K562 (cell line): ENCODE results near the gene LHPP. TPM values are rescaled to one million over a fixed set of nuclear protein-coding genes. Genes with fewer than 3 reads are reported as not detected.
A peak's percentile ranks its signal among the peaks of the same experiment; 100 is the strongest.

Source experiments
- BRD9 ChIP-seq: fragments of 450-650 bp; IDR thresholded peaks from 2 replicates; pipeline ENCODE4 v1.6.1; 2018; ENCODE audit warnings: low read depth; ENCODE audit not compliant: partially characterized antibody
- ELF2 ChIP-seq: fragments of 250-450 bp; sonication (Bioruptor Pico); IDR thresholded peaks from 2 replicates; pipeline ENCODE4 v1.5.0; 2021; ENCODE audit warnings: mild to moderate bottlenecking
- ELF4 ChIP-seq: fragments of 450-650 bp; formaldehyde crosslinking; IDR thresholded peaks from 2 replicates; pipeline ENCODE4 v1.4.0; 2022; ENCODE audit warnings: missing genetic modification characterization
- ESRRB ChIP-seq: fragments of 250-450 bp; sonication (Bioruptor Pico); IDR thresholded peaks from 2 replicates; pipeline ENCODE4 v1.5.0; 2020; ENCODE audit warnings: mild to moderate bottlenecking, moderate library complexity, borderline replicate concordance
- GATAD2B ChIP-seq: fragments of 450-650 bp; IDR thresholded peaks from 2 replicates; pipeline ENCODE4 v1.6.1; 2017; ENCODE audit warnings: mild to moderate bottlenecking, borderline replicate concordance
- HOXB6 ChIP-seq: fragments of 250-450 bp; sonication (Bioruptor Pico); IDR thresholded peaks from 2 replicates; pipeline ENCODE4 v1.5.1; 2022; ENCODE audit warnings: mild to moderate bottlenecking, borderline replicate concordance
- JUNB ChIP-seq: fragments of 450-650 bp; formaldehyde crosslinking; conservative IDR thresholded peaks from 2 replicates; pipeline ENCODE4 v1.4.0; 2020; ENCODE audit warnings: mild to moderate bottlenecking
- MECOM ChIP-seq: fragments of 250-450 bp; sonication (Bioruptor Pico); IDR thresholded peaks from 2 replicates; pipeline ENCODE4 v1.8.0; 2022; ENCODE audit warnings: inconsistent platforms
- NBN ChIP-seq: fragments of 450-650 bp; IDR thresholded peaks from 2 replicates; pipeline ENCODE4 v1.6.1; 2016; ENCODE audit warnings: low read depth, mild to moderate bottlenecking
- NFE2L1 ChIP-seq: fragments of 450-650 bp; IDR thresholded peaks from 2 replicates; pipeline ENCODE4 v1.6.1; 2016; ENCODE audit warnings: missing genetic modification characterization, low read depth, mild to moderate bottlenecking, missing compliant biosample characterization, moderate library complexity, borderline replicate concordance
- NRF1 ChIP-seq, 2 experiments: fragments of 450-650 bp; IDR thresholded peaks in 1 of 2; conservative IDR thresholded peaks in 1 of 2; 2 replicates each; pipeline ENCODE4 v1.6.1; 2014; ENCODE audit warnings: mild to moderate bottlenecking in 2 of 2
- ZBTB34 ChIP-seq: fragments of 250-450 bp; sonication (Bioruptor Pico); IDR thresholded peaks from 2 replicates; pipeline ENCODE4 v1.8.0; 2021; ENCODE audit warnings: mild to moderate bottlenecking, moderate library complexity
- ZNF134 ChIP-seq: fragments of 250-450 bp; sonication (Bioruptor Pico); conservative IDR thresholded peaks from 2 replicates; pipeline ENCODE4 v1.4.0; 2020
- ZNF584 ChIP-seq: fragments of 200-800 bp; sonication (Bioruptor generic); IDR thresholded peaks from 2 replicates; pipeline ENCODE4 v1.6.1; 2016; ENCODE audit warnings: low read depth, mild to moderate bottlenecking, missing genetic modification characterization, missing compliant biosample characterization
- ZNF592 ChIP-seq: fragments of 450-650 bp; IDR thresholded peaks from 2 replicates; pipeline ENCODE4 v1.6.1; 2017; ENCODE audit warnings: antibody characterized with exemption, mild to moderate bottlenecking
- polyA plus RNA-seq, 8 experiments: library from polyadenylated mRNA; depleted of rRNA in 4 of 8; stranded (reverse) in 5 of 8; unstranded in 3 of 8; fragments of >200 nt; fragmentation: Nextera tagmentation in 2 of 8; fragmentation: Illumina TruSeq in 1 of 8; extraction: Ambion mirVana in 2 of 8; extraction: Trizol in 1 of 8; gene quantifications; 2 replicates each; pipeline versions ENCODE4 v1.2.1 to v1.2.3, GENCODE V29; 2011 to 2014; ENCODE audit warnings: inconsistent platforms in 1 of 8, missing spikeins in 1 of 8
- total RNA-seq, 7 experiments: library from RNA; depleted of rRNA in 6 of 7; stranded (reverse); fragments of >200 nt in 6 of 7; fragmentation: Illumina TruSeq in 2 of 7; extraction: Trizol in 2 of 7; gene quantifications; 2 replicates each; pipeline versions ENCODE4 v1.2.1 to v1.2.3, GENCODE V29; 2011 to 2021; ENCODE audit warnings: low replicate concordance in 1 of 7
- TF ChIP-seq, protein P1 (sequence below): fragments of 450-650 bp; IDR thresholded peaks from 2 replicates; pipeline ENCODE4 v1.6.1; 2017; ENCODE audit warnings: mild to moderate bottlenecking, moderate library complexity
- TF ChIP-seq, protein P2 (sequence below): sonication (generic); formaldehyde crosslinking; IDR thresholded peaks from 2 replicates; pipeline ENCODE4 v1.8.1; 2023; ENCODE audit warnings: mild to moderate bottlenecking, missing genetic modification reagents
- TF ChIP-seq, protein P3 (sequence below), 3 experiments: IDR thresholded peaks in 2 of 3; conservative IDR thresholded peaks in 1 of 3; 2 replicates each; pipeline ENCODE4 v1.5.1; 2011 to 2012; ENCODE audit warnings: low read length in 3 of 3, mild to moderate bottlenecking in 3 of 3, control low read depth in 2 of 3, improper control_type of control experiment in 1 of 3, inconsistent platforms in 1 of 3, low read depth in 1 of 3, mixed read lengths in 1 of 3, moderate library complexity in 1 of 3; ENCODE audit not compliant: insufficient read depth in 2 of 3

Gene LHPP
- total and polyA plus RNA-seq, 9 of the 15 experiments (the other 6 are each of a cell fraction or from before 2014, with no cell fraction given) = 0.34 to 7.4 (median 3.0) TPM

- TF ChIP-seq ZBTB34 (no peak), MECOM (CRISPR knock-in tag) (peak; percentile 54; the same call in 1 of the 2 replicates), ELF4 (no peak), ZNF592 (no peak), ELF2 (no peak), BRD9 (no peak), ZNF134 (peak; percentile 55; the same call in 1 of the 2 replicates), NRF1 (conservative IDR thresholded peaks at IDR 0.05 in 1 of 2, IDR thresholded peaks at IDR 0.05 in 1 of 2) (no peak; a peak in 1 of 4 replicates), ZNF584 (no peak), NFE2L1 (tag) (no peak), GATAD2B (no peak), ESRRB (CRISPR knock-in tag) (no peak), JUNB (CRISPR knock-in tag) (no peak), NBN (no peak), HOXB6 (CRISPR knock-in tag) (no peak)
- TF ChIP-seq, protein P1, sequence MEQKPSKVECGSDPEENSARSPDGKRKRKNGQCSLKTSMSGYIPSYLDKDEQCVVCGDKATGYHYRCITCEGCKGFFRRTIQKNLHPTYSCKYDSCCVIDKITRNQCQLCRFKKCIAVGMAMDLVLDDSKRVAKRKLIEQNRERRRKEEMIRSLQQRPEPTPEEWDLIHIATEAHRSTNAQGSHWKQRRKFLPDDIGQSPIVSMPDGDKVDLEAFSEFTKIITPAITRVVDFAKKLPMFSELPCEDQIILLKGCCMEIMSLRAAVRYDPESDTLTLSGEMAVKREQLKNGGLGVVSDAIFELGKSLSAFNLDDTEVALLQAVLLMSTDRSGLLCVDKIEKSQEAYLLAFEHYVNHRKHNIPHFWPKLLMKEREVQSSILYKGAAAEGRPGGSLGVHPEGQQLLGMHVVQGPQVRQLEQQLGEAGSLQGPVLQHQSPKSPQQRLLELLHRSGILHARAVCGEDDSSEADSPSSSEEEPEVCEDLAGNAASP = no peak
- TF ChIP-seq, protein P2, sequence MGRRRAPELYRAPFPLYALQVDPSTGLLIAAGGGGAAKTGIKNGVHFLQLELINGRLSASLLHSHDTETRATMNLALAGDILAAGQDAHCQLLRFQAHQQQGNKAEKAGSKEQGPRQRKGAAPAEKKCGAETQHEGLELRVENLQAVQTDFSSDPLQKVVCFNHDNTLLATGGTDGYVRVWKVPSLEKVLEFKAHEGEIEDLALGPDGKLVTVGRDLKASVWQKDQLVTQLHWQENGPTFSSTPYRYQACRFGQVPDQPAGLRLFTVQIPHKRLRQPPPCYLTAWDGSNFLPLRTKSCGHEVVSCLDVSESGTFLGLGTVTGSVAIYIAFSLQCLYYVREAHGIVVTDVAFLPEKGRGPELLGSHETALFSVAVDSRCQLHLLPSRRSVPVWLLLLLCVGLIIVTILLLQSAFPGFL = no peak
- TF ChIP-seq, protein P3, sequence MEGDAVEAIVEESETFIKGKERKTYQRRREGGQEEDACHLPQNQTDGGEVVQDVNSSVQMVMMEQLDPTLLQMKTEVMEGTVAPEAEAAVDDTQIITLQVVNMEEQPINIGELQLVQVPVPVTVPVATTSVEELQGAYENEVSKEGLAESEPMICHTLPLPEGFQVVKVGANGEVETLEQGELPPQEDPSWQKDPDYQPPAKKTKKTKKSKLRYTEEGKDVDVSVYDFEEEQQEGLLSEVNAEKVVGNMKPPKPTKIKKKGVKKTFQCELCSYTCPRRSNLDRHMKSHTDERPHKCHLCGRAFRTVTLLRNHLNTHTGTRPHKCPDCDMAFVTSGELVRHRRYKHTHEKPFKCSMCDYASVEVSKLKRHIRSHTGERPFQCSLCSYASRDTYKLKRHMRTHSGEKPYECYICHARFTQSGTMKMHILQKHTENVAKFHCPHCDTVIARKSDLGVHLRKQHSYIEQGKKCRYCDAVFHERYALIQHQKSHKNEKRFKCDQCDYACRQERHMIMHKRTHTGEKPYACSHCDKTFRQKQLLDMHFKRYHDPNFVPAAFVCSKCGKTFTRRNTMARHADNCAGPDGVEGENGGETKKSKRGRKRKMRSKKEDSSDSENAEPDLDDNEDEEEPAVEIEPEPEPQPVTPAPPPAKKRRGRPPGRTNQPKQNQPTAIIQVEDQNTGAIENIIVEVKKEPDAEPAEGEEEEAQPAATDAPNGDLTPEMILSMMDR (IDR thresholded peaks at IDR 0.05 in 2 of 3, conservative IDR thresholded peaks at IDR 0.05 in 1 of 3; ENCODE audit: insufficient read depth in 2 of 3, low read depth in 1 of 3, low read length in 3 of 3) = no peak
Observed at GRCh38 chr10:124588736-124589490, 127.3 kb downstream of the LHPP start (continued).
